ENCODE measurements around the gene SHISA7.
"Not testable (repeated sequence)": the region's sequence is repeated elsewhere in the genome, so short reads cannot be mapped to it uniquely, and the experiment has no call there.

The SHISA7 gene

GRCh38 chr19:55409179-55409578 is 33.9 kb downstream of the SHISA7 start:
- not testable (repeated sequence) for DNase-seq

- no peak for DNase-seq
These were observed 34.6 kb downstream of the SHISA7 start for GRCh38 chr19:55408533-55408872.

GRCh38 chr19:55407800-55408532 is 35.1 kb downstream of the SHISA7 start:
- DNase-seq = peak; percentile 100

- DNase-seq = not testable (repeated sequence)
These were observed 35.6 kb downstream of the SHISA7 start, which contains the start of gene UBE2S for GRCh38 chr19:55407550-55407799. TSS of gene UBE2S (minus strand) at chr19:55407788. CDS start at chr19:55407589, 199 bp downstream.

- peak; percentile 65 for DNase-seq
These were observed 36.1 kb downstream of the SHISA7 start for GRCh38 chr19:55406826-55407549.

- no peak for DNase-seq
These were observed 36.8 kb downstream of the SHISA7 start for GRCh38 chr19:55406091-55406825.

- no peak for DNase-seq
These were observed 37.5 kb downstream of the SHISA7 start for GRCh38 chr19:55405638-55406037.

- no peak for DNase-seq
These were observed 40.6 kb downstream of the SHISA7 start for GRCh38 chr19:55402509-55402908.

- DNase-seq = not testable (repeated sequence)
These were observed 41.7 kb downstream of the SHISA7 start for GRCh38 chr19:55401390-55401789.

GRCh38 chr19:55400281-55401087 is 42.6 kb downstream of the SHISA7 start:
- no peak for DNase-seq

GRCh38 chr19:55398200-55398925 is 44.7 kb downstream of the SHISA7 start:
- no peak for DNase-seq

- no peak for DNase-seq
These were observed 50.0 kb downstream of the SHISA7 start for GRCh38 chr19:55392820-55393761.

GRCh38 chr19:55391702-55392615 is 51.1 kb downstream of the SHISA7 start:
- no peak for DNase-seq

GRCh38 chr19:55391191-55391670 is 51.9 kb downstream of the SHISA7 start:
- peak; percentile 65 for DNase-seq

- peak; percentile 40 for DNase-seq
These were observed 52.6 kb downstream of the SHISA7 start for GRCh38 chr19:55390461-55390880.

- DNase-seq = no peak
These were observed 53.4 kb downstream of the SHISA7 start for GRCh38 chr19:55389386-55390317.

GRCh38 chr19:55387736-55388497 is 55.2 kb downstream of the SHISA7 start:
- DNase-seq = no peak

- DNase-seq = no peak
These were observed 56.6 kb downstream of the SHISA7 start for GRCh38 chr19:55386493-55386971.
